H9 (cell line): ENCODE data around the gene PGM2L1. TPM values are rescaled to one million over a fixed set of nuclear protein-coding genes. Genes with fewer than 3 reads are reported as not detected.

Source experiments
- DNase-seq: peaks from one replicate; pipeline ENCODE4 v3.0.0-alpha.2; 2017
- H2AFZ ChIP-seq: one replicate; pipeline ENCODE4 v1.6.1; 2013; ENCODE audit warnings: mild to moderate bottlenecking, low read length, control low read depth, moderate library complexity
- H2AK5ac ChIP-seq: 2 replicates; pipeline ENCODE4 v1.6.1; 2013; ENCODE audit warnings: low read length, control low read depth, mixed read lengths; ENCODE audit not compliant: insufficient read length
- H2BK120ac ChIP-seq: one replicate; pipeline ENCODE4 v1.6.1; 2013; ENCODE audit warnings: low read depth, mild to moderate bottlenecking, low read length, control low read depth, inconsistent platforms; ENCODE audit not compliant: poor library complexity, severe bottlenecking
- H2BK12ac ChIP-seq: 2 replicates; pipeline ENCODE4 v1.6.1; 2013; ENCODE audit warnings: low read length, control low read depth, mixed read lengths, low read depth; ENCODE audit not compliant: insufficient read length
- H2BK15ac ChIP-seq: 2 replicates; pipeline ENCODE4 v1.6.1; 2013; ENCODE audit warnings: low read depth, low read length, control low read depth
- H2BK20ac ChIP-seq: one replicate; pipeline ENCODE4 v1.6.1; 2013; ENCODE audit warnings: low read depth, mild to moderate bottlenecking, low read length, control low read depth, inconsistent platforms; ENCODE audit not compliant: poor library complexity, severe bottlenecking
- H2BK5ac ChIP-seq: 2 replicates; pipeline ENCODE4 v1.6.1; 2013; ENCODE audit warnings: low read length, control low read depth, mixed read lengths; ENCODE audit not compliant: insufficient read length
- H3K14ac ChIP-seq: 2 replicates; pipeline ENCODE4 v1.6.1; 2013; ENCODE audit warnings: low read length, control low read depth; ENCODE audit not compliant: insufficient read depth
- H3K18ac ChIP-seq: 2 replicates; pipeline ENCODE4 v1.6.1; 2013; ENCODE audit warnings: low read depth, mild to moderate bottlenecking, mixed read lengths, low read length, control low read depth; ENCODE audit not compliant: insufficient read length
- H3K23ac ChIP-seq: 2 replicates; pipeline ENCODE4 v1.6.1; 2013; ENCODE audit warnings: low read length, control low read depth, mixed read lengths, low read depth; ENCODE audit not compliant: insufficient read length
- H3K23me2 ChIP-seq: 2 replicates; pipeline ENCODE4 v1.6.1; 2013; ENCODE audit warnings: low read depth, mild to moderate bottlenecking, mixed read lengths, low read length, control low read depth; ENCODE audit not compliant: insufficient read length, poor library complexity, severe bottlenecking
- H3K27ac ChIP-seq: 2 replicates; pipeline ENCODE4 v1.5.1; 2013; ENCODE audit warnings: low read length, control low read depth, mixed read lengths, low read depth; ENCODE audit not compliant: insufficient read length
- H3K27me3 ChIP-seq: 2 replicates; pipeline ENCODE4 v1.6.1; 2013; ENCODE audit warnings: low read length, control low read depth, inconsistent platforms; ENCODE audit not compliant: insufficient read depth
- H3K4ac ChIP-seq: 2 replicates; pipeline ENCODE4 v1.6.1; 2013; ENCODE audit warnings: low read depth, mild to moderate bottlenecking, control low read depth, inconsistent platforms, low read length, moderate library complexity
- H3K4me1 ChIP-seq: 2 replicates; pipeline ENCODE4 v1.6.1; 2013; ENCODE audit warnings: low read length, control low read depth, inconsistent platforms; ENCODE audit not compliant: insufficient read depth
- H3K4me2 ChIP-seq: 2 replicates; pipeline ENCODE4 v1.6.1; 2013; ENCODE audit warnings: low read length, control low read depth, mixed read lengths; ENCODE audit not compliant: insufficient read length, insufficient read depth
- H3K56ac ChIP-seq: 2 replicates; pipeline ENCODE4 v1.6.1; 2013; ENCODE audit warnings: low read depth, mild to moderate bottlenecking, mixed read lengths, low read length, control low read depth; ENCODE audit not compliant: insufficient read length
- H3K79me1 ChIP-seq: 2 replicates; pipeline ENCODE4 v1.6.1; 2013; ENCODE audit warnings: low read depth, mild to moderate bottlenecking, moderate library complexity, low read length, control low read depth, inconsistent platforms; ENCODE audit not compliant: insufficient read depth, poor library complexity, severe bottlenecking
- H3K79me2 ChIP-seq: 2 replicates; pipeline ENCODE4 v1.6.1; 2013; ENCODE audit warnings: low read length, control low read depth, inconsistent platforms; ENCODE audit not compliant: insufficient read depth
- H3K9ac ChIP-seq: 2 replicates; pipeline ENCODE4 v1.6.1; 2013; ENCODE audit warnings: low read length, control low read depth, mixed read lengths; ENCODE audit not compliant: insufficient read length; ENCODE audit errors: extremely low read depth
- H3K9me3 ChIP-seq: one replicate; pipeline ENCODE4 v1.6.1; 2013; ENCODE audit warnings: low read depth, low read length, inconsistent platforms; ENCODE audit not compliant: control insufficient read depth
- H3T11ph ChIP-seq: one replicate; pipeline ENCODE4 v1.6.1; 2013; ENCODE audit warnings: mild to moderate bottlenecking, low read length, control low read depth, inconsistent platforms
- H4K20me1 ChIP-seq: one replicate; pipeline ENCODE4 v1.6.1; 2013; ENCODE audit not compliant: control insufficient read depth, insufficient read length, insufficient read depth
- H4K5ac ChIP-seq: 2 replicates; pipeline ENCODE4 v1.6.1; 2013; ENCODE audit warnings: low read depth, mild to moderate bottlenecking, mixed read lengths, low read length, control low read depth; ENCODE audit not compliant: insufficient read length
- H4K8ac ChIP-seq: replicated peaks from 2 replicates; pipeline ENCODE4 v1.6.1; 2013; ENCODE audit warnings: low read length, control low read depth, mixed read lengths, low read depth; ENCODE audit not compliant: insufficient read length
- H4K91ac ChIP-seq: 2 replicates; pipeline ENCODE4 v1.6.1; 2013; ENCODE audit warnings: low read depth, mild to moderate bottlenecking, moderate library complexity, mixed read lengths, low read length, control low read depth; ENCODE audit not compliant: insufficient read length
- H3K27ac Mint-ChIP-seq, 3 experiments: 2 replicates in 2 of 3; 3 replicates in 1 of 3; pipeline ENCODE4 v1.8.0; 2020 to 2021; ENCODE audit warnings: mixed read lengths in 3 of 3, mild to moderate bottlenecking in 1 of 3, moderate library complexity in 1 of 3
- H3K27me3 Mint-ChIP-seq: 2 replicates; pipeline ENCODE4 v1.8.0; 2021; ENCODE audit warnings: low read depth, mild to moderate bottlenecking, moderate library complexity, mixed read lengths
- H3K36me3 Mint-ChIP-seq, 3 experiments: 2 replicates in 2 of 3; 3 replicates in 1 of 3; pipeline ENCODE4 v1.8.0; 2020 to 2021; ENCODE audit warnings: low read depth in 3 of 3, mixed read lengths in 3 of 3; ENCODE audit not compliant: insufficient read depth in 1 of 3
- H3K4me1 Mint-ChIP-seq, 2 experiments: 2 replicates each; pipeline ENCODE4 v1.8.0; 2020; ENCODE audit warnings: mixed read lengths in 2 of 2
- H3K4me3 Mint-ChIP-seq, 2 experiments: 2 replicates in 1 of 2; 3 replicates in 1 of 2; pipeline ENCODE4 v1.8.0; 2020 to 2021; ENCODE audit warnings: mild to moderate bottlenecking in 2 of 2, mixed read lengths in 2 of 2, moderate library complexity in 1 of 2
- H3K9me3 Mint-ChIP-seq, 2 experiments: 2 replicates in 1 of 2; 3 replicates in 1 of 2; pipeline ENCODE4 v1.8.0; 2020; ENCODE audit warnings: mild to moderate bottlenecking in 2 of 2, mixed read lengths in 2 of 2, moderate library complexity in 1 of 2
- WGBS: extraction: QIAGEN DNeasy Blood & Tissue Kit; methylation state at CpG from one replicate; pipeline ENCODE4 v1.1.7; 2013; ENCODE audit warnings: missing lambda C conversion rate, low lambda C conversion rate, mixed read lengths; ENCODE audit not compliant: insufficient read length; ENCODE audit errors: extremely low coverage; 5-methylcytosine and 5-hydroxymethylcytosine counted together
- total RNA-seq: library from RNA; stranded (reverse); gene quantifications from 2 replicates; pipeline ENCODE4 v1.2.1, GENCODE V29; 2021
- TF ChIP-seq, protein P1 (sequence below): fragments of 200-600 bp; sonication (generic); conservative IDR thresholded peaks from 3 replicates; pipeline ENCODE4 v1.8.0; 2021; ENCODE audit warnings: antibody characterized with exemption, mild to moderate bottlenecking

PGM2L1 gene
- total RNA-seq, 1 experiment from 2014 or later = 16.9 TPM

DNA sequence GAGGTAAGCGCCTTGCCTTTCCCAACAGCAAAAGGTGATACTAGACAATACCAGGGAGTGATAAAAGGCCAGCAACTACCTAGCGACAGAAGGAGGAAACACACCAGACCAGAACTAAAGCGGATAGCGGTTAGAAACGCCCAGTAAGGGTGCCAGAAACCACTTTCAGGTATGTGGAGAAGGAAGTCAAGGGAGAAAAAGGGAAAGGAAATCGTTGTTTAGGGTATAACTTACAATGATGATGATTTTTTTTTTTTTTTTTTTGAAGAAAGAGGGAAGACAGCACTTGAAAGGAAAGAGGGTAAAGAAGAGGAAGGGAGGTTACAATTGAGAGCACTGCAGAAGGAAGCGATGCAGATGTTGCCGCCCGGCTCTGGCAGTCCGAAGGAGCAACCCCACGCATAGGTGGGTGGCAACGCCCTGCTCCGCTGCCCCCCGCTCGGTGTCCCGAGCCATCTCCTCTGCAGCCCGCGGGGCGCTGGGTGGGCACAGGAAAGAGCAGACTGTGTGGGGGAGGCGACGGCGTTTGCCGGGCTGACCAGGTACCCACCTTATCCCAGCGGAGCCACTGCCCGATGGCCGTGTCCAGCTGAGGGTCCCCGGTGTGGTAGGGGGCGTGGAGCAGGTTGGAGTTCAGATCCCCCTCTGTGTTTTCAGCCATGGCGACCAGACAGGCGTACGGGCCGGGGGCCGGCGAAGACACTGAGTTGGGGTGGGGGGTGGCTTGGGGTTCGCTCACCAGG lies 561 bp downstream of the PGM2L1 start:
- Mint-ChIP-seq H3K9me3 (no peaks in the 10 kb centered on the region), H3K27ac (peak overlapping the region; percentile 79 to 93 (median 86); a peak in 5 of 7 replicates), H3K4me3 (peak overlapping the region; percentile 98), H3K27me3 (peaks cover 1% of the 10 kb centered on the region; the same call in 1 of the 2 replicates), H3K4me1 (peaks cover 9 to 17% of the 10 kb centered on the region in 2 experiments), H3K36me3 (peaks cover 0 to 2% (median 0%) of the 10 kb centered on the region in 3 experiments; a peak in 3 of 7 replicates)
- peak overlapping the region; percentile 62 for H3K9ac ChIP-seq
- H3K23ac ChIP-seq = no peak overlapping the region
- TF ChIP-seq, protein P1, sequence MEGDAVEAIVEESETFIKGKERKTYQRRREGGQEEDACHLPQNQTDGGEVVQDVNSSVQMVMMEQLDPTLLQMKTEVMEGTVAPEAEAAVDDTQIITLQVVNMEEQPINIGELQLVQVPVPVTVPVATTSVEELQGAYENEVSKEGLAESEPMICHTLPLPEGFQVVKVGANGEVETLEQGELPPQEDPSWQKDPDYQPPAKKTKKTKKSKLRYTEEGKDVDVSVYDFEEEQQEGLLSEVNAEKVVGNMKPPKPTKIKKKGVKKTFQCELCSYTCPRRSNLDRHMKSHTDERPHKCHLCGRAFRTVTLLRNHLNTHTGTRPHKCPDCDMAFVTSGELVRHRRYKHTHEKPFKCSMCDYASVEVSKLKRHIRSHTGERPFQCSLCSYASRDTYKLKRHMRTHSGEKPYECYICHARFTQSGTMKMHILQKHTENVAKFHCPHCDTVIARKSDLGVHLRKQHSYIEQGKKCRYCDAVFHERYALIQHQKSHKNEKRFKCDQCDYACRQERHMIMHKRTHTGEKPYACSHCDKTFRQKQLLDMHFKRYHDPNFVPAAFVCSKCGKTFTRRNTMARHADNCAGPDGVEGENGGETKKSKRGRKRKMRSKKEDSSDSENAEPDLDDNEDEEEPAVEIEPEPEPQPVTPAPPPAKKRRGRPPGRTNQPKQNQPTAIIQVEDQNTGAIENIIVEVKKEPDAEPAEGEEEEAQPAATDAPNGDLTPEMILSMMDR = peak; percentile 47
- H3T11ph ChIP-seq = no peak overlapping the region
- H2BK5ac ChIP-seq = no peak overlapping the region
- no peaks in the 10 kb centered on the region for H4K20me1 ChIP-seq
- peak overlapping the region; percentile 92 for H3K4me2 ChIP-seq
- H2AFZ ChIP-seq = no peak overlapping the region
- no peak overlapping the region for H4K91ac ChIP-seq
- H3K4ac ChIP-seq = no peak overlapping the region
- WGBS = no CpG with 5 or more reads among the region's 35 CpGs
- H3K56ac ChIP-seq = no peak overlapping the region
- no peak overlapping the region for H2BK15ac ChIP-seq
- H3K4me1 ChIP-seq = no peaks in the 10 kb centered on the region
- no peak overlapping the region for H3K27ac ChIP-seq
- H3K14ac ChIP-seq = peak overlapping the region; percentile 26
- no peaks in the 10 kb centered on the region; the same call in 1 of the 2 replicates for H3K79me2 ChIP-seq
- H4K5ac ChIP-seq = no peak overlapping the region
- H3K9me3 ChIP-seq = no peaks in the 10 kb centered on the region
- H3K79me1 ChIP-seq = no peaks in the 10 kb centered on the region
- H2BK20ac ChIP-seq = no peak overlapping the region
- peaks cover 4% of the 10 kb centered on the region for H3K23me2 ChIP-seq
- H2BK12ac ChIP-seq = no peak overlapping the region
- no peaks in the 10 kb centered on the region for H3K27me3 ChIP-seq
- no peak overlapping the region for H2BK120ac ChIP-seq
- peak; percentile 45 for DNase-seq
- no peak overlapping the region for H2AK5ac ChIP-seq
- H3K18ac ChIP-seq = peak overlapping the region; percentile 30
- H4K8ac ChIP-seq = no peak overlapping the region
